Measurements from ENCODE around the gene SUMO3.

- TF ChIP-seq MAX (IDR thresholded peaks at IDR 0.05; ENCODE audit: low read depth, low read length) (no peak), CTCF (IDR thresholded peaks at IDR 0.05 in 2 of 3, conservative IDR thresholded peaks at IDR 0.05 in 1 of 3; ENCODE audit: control insufficient read depth in 2 of 3, extremely low read depth in 1 of 3, insufficient read depth in 1 of 3, low read depth in 3 of 3, low read length in 3 of 3) (no peak), GABPA (IDR thresholded peaks at IDR 0.05; ENCODE audit: low read depth) (no peak), ZNF274 (IDR thresholded peaks at IDR 0.05; ENCODE audit: insufficient read depth, insufficient read length) (no peak), POLR2A (IDR thresholded peaks at IDR 0.05; ENCODE audit: low read depth, low read length) (peak; percentile 21), BRCA1 (IDR thresholded peaks at IDR 0.05; ENCODE audit: low read depth, low read length) (no peak), FOXK2 (IDR thresholded peaks at IDR 0.05) (no peak)
Observed at GRCh38 chr21:44804762-44805161, 13.1 kb downstream of the SUMO3 start.
